GM23248 (cell line): Measurements from ENCODE around the gene CTU2.

ENCODE experiments used
- EZH2 ChIP-seq: fragments of 200-600 bp; sonication (generic); IDR thresholded peaks from 2 replicates; pipeline ENCODE4 v1.6.1; 2018; ENCODE audit warnings: antibody characterized with exemption, mild to moderate bottlenecking; ENCODE audit not compliant: insufficient read depth, poor library complexity, severe bottlenecking
- EZH2phosphoT487 ChIP-seq: fragments of 200-600 bp; sonication (generic); IDR thresholded peaks from 2 replicates; pipeline ENCODE4 v1.6.1; 2018; ENCODE audit warnings: antibody characterized with exemption, moderate library complexity, mild to moderate bottlenecking, low read depth; ENCODE audit not compliant: insufficient read depth

DNA sequence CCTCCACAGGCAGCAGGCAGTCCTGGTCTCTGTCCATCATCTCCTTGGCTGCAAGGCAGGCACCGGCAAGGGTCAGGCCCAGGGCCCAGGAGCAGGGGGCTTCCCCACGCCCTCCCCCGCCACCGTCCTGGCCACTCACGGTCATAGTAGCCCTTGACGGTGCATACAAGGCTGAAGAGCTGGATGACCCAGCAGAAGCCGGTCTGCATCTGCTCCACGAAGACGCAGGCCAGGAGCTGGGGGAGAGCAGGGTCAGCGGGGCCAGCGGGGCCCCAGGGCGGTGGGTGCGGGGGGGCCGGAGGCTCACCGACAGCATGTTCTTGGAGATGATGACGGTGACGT is 20.1 kb downstream of the CTU2 start:
- no peak for TF ChIP-seq EZH2
- TF ChIP-seq EZH2phosphoT487, result no peak
